Endothelial cell (in vitro differentiated cells): ENCODE results near the gene NUAK2. TPM values are rescaled to one million over a fixed set of nuclear protein-coding genes. Genes with fewer than 3 reads are reported as not detected.
"Not testable (repeated sequence)": the region's sequence is repeated elsewhere in the genome, so short reads cannot be mapped to it uniquely, and the experiment has no call there.

Experiments
- DNase-seq: peaks from one replicate; pipeline ENCODE4 v3.0.0; 2021; ENCODE audit warnings: low spot score
- H3K27ac Mint-ChIP-seq: one replicate; pipeline ENCODE4 v1.8.0; 2021; ENCODE audit warnings: mixed read lengths, inconsistent platforms; ENCODE audit not compliant: unreplicated experiment
- H3K27me3 Mint-ChIP-seq: one replicate; pipeline ENCODE4 v1.8.0; 2021; ENCODE audit warnings: mild to moderate bottlenecking, moderate library complexity, mixed read lengths, inconsistent platforms; ENCODE audit not compliant: unreplicated experiment
- H3K36me3 Mint-ChIP-seq: one replicate; pipeline ENCODE4 v1.8.0; 2021; ENCODE audit warnings: mild to moderate bottlenecking, low read depth, mixed read lengths, inconsistent platforms; ENCODE audit not compliant: unreplicated experiment
- H3K4me1 Mint-ChIP-seq: one replicate; pipeline ENCODE4 v1.8.0; 2021; ENCODE audit warnings: mild to moderate bottlenecking, mixed read lengths, inconsistent platforms; ENCODE audit not compliant: unreplicated experiment
- H3K4me3 Mint-ChIP-seq: one replicate; pipeline ENCODE4 v1.8.0; 2021; ENCODE audit warnings: mild to moderate bottlenecking, mixed read lengths, inconsistent platforms; ENCODE audit not compliant: unreplicated experiment
- H3K9me3 Mint-ChIP-seq: one replicate; pipeline ENCODE4 v1.8.0; 2021; ENCODE audit warnings: mixed read lengths, inconsistent platforms; ENCODE audit not compliant: unreplicated experiment
- CTCF ChIP-seq: fragments of 200-600 bp; sonication (generic); IDR thresholded peaks from one replicate; pipeline ENCODE4 v1.5.0; 2021; ENCODE audit warnings: antibody characterized with exemption; ENCODE audit not compliant: unreplicated experiment
- long read RNA-seq: library from polyadenylated mRNA; unstranded; transcript quantifications from one replicate; pipeline ENCODE4 v2.0.0, GENCODE V29; 2020; ENCODE audit not compliant: unreplicated experiment
- total RNA-seq: library from RNA; stranded (reverse); fragmentation: NEBNext Ultra II Directional; extraction: Animal tissue kit (Norgen Biotek cat#: 25700); gene quantifications from one replicate; pipeline ENCODE4 v1.2.1, GENCODE V29; 2021; ENCODE audit not compliant: unreplicated experiment

Gene NUAK2
- total RNA-seq = 3.6 TPM
- long read RNA-seq = 0 reads

- peak within 1 kb of the TSS; percentile 8 for H3K27ac Mint-ChIP-seq
- DNase-seq = peak; percentile 91
- no peak for TF ChIP-seq CTCF
- H3K27me3 Mint-ChIP-seq = no peaks in the 10 kb centered on the region
- H3K4me1 Mint-ChIP-seq = peaks cover 34% of the 10 kb centered on the region
- no peaks in the 10 kb centered on the region for H3K9me3 Mint-ChIP-seq
- peaks cover 3% of the 10 kb centered on the region for H3K36me3 Mint-ChIP-seq
- peak within 1 kb of the TSS; percentile 96 for H3K4me3 Mint-ChIP-seq
These were observed at the start of gene NUAK2 for GRCh38 chr1:205321162-205321958. Gene NUAK2 (minus strand): TSS chr1:205321745. CDS start chr1:205321628, 117 bp downstream.

- Mint-ChIP-seq H3K36me3 (no peaks in the 10 kb centered on the region), H3K27ac (no peak overlapping the region), H3K4me1 (peaks cover 22% of the 10 kb centered on the region), H3K4me3 (no peak overlapping the region), H3K9me3 (no peaks in the 10 kb centered on the region), H3K27me3 (peaks cover 2% of the 10 kb centered on the region)
- no peak for DNase-seq
- TF ChIP-seq CTCF = no peak
These were observed 49.2 kb upstream of the NUAK2 start for GRCh38 chr1:205370780-205371179.

- H3K27ac Mint-ChIP-seq = no peak overlapping the region
- peaks cover 23% of the 10 kb centered on the region for H3K4me1 Mint-ChIP-seq
These were observed 48.2 kb upstream of the NUAK2 start for GRCh38 chr1:205369701-205370123.

GRCh38 chr1:205368478-205368877 lies 46.9 kb upstream of the NUAK2 start:
- H3K4me3 Mint-ChIP-seq = no peak overlapping the region
- no peak for DNase-seq
- no peak for TF ChIP-seq CTCF
- H3K27me3 Mint-ChIP-seq = peaks cover 2% of the 10 kb centered on the region
- H3K36me3 Mint-ChIP-seq = no peaks in the 10 kb centered on the region
- H3K27ac Mint-ChIP-seq = no peak overlapping the region
- H3K9me3 Mint-ChIP-seq = no peaks in the 10 kb centered on the region
- H3K4me1 Mint-ChIP-seq = peaks cover 22% of the 10 kb centered on the region

More at GRCh38 chr1:205369701-205370123, 48.2 kb upstream of the NUAK2 start:
- no peak for DNase-seq
- Mint-ChIP-seq H3K27me3 (peaks cover 2% of the 10 kb centered on the region), H3K36me3 (no peaks in the 10 kb centered on the region), H3K9me3 (no peaks in the 10 kb centered on the region), H3K4me3 (no peak overlapping the region)
- no peak for TF ChIP-seq CTCF

- no peak for TF ChIP-seq CTCF
- no peak for DNase-seq
- Mint-ChIP-seq H3K27ac (no peak overlapping the region), H3K27me3 (peaks cover 2% of the 10 kb centered on the region), H3K9me3 (no peaks in the 10 kb centered on the region), H3K4me1 (peaks cover 15% of the 10 kb centered on the region), H3K4me3 (no peak overlapping the region), H3K36me3 (no peaks in the 10 kb centered on the region)
These were observed 44.5 kb upstream of the NUAK2 start for GRCh38 chr1:205365945-205366463.

GRCh38 chr1:205365086-205365485 lies 43.5 kb upstream of the NUAK2 start:
- H3K27ac Mint-ChIP-seq, DNase-seq, H3K9me3 Mint-ChIP-seq, H3K36me3 Mint-ChIP-seq, H3K27me3 Mint-ChIP-seq, H3K4me3 Mint-ChIP-seq: not testable (repeated sequence)
- H3K4me1 Mint-ChIP-seq = peaks cover 17% of the 10 kb centered on the region
